GM19035 (cell line): ENCODE results near the gene BEX5.
"Not testable (repeated sequence)": the region's sequence is repeated elsewhere in the genome, so short reads cannot be mapped to it uniquely, and the experiment has no call there.

ENCODE experiments used
- ATAC-seq: cut with Tn5 transposase; IDR thresholded peaks from one replicate; pipeline ENCODE4 v1.9.1; 2021; ENCODE audit not compliant: unreplicated experiment

Gene BEX5

DNA sequence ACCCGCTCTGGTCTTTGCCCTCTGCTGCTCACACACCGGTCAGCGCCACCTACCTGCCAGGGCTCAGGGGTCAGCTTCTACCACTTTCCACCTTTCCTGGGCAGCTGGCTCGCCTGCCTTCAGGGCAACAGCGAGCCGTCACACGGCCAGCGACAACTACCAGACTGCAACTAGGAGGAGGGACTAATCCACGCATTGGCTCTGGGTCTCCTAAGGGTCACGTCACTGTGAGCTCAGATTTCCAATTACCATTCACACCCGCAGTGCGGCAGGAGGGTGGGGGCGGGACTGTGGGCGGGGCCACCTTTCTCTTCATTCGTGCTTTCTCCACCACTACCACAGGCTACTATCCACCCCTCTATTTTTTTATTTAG is at the start of gene BEX5:
Gene BEX5 (minus strand): TSS at position 172 of the 374 bp plus-strand sequence. CDS start 1,712 bp downstream, outside the sequence.
- no peak for ATAC-seq

DNA sequence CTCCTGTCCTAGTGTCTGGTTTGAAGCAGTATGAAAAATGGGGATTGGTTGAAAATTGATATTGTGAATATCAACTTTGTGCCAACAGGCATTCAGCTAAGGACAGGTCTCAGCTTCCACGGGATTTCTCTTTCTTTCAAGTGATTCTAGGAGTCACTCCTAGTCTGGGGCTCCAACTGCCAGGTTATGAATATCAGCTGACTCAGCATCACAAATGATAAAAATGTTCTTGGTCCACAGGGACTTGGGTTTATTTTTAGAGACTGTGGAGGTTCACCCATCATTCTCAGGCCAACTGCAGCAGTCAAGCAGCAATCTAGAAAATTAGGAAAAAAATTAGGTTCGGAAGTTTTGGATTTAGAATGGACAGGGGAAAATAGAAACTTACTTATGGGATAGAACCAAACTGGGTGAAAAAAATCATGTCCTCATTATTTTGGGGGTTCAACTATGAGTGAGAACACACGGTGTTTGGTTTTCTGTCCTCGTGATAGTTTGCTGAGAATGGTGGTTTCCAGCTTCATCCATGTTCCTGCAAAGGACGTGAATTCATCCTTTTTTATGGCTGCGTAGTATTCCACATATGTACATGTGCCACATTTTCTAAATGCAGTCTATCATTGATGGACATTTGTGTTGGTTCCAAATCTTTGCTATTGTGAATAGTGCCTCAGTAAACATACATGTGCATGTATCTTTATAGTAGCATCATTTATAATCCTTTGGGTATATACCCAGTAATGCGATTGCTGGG is 30.4 kb upstream of the BEX5 start:
- ATAC-seq, result no peak

DNA sequence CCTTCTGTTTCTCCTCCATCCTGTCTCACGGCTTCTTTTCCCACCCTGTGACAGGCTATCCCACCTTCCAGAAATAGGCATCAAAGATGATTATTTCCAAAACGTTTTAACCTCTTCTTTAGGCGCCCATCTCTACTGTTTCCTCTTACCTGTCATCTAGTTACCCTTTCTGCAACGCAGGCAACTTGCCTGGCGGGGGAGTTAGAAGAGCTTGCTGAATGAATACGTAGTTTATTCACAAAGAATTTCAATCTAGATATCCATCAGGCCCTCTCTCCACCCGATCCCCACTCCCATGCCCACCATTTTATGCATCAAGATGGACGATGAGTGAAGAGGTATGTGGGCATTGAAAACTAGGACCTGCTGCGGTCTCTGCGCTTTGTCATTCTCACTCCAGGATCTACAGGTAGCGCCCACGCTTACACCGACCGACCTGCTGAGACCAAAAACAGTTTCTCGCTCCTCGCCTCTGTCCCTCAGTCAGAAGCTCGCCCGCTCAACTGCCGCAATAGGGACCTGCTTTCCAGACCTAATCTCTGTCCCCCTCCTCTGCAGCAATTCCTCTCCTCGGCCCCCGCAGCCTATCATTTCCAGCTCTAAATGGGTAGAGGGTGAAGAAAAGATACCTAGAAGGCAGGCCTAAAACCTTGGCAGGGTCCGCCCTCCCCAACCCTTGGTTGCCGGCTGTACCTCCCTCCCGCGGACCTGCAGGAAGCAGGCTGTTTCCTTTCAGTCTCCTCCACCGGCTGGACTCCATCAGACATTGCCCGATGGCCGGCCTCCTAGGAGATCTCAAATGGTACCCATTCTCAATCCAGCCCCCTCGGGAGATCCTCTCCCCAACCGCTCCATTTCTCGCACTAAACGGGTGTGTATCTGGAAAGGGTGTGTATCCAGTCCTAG is 624 bp downstream of the BEX5 start:
- ATAC-seq, result no peak

DNA sequence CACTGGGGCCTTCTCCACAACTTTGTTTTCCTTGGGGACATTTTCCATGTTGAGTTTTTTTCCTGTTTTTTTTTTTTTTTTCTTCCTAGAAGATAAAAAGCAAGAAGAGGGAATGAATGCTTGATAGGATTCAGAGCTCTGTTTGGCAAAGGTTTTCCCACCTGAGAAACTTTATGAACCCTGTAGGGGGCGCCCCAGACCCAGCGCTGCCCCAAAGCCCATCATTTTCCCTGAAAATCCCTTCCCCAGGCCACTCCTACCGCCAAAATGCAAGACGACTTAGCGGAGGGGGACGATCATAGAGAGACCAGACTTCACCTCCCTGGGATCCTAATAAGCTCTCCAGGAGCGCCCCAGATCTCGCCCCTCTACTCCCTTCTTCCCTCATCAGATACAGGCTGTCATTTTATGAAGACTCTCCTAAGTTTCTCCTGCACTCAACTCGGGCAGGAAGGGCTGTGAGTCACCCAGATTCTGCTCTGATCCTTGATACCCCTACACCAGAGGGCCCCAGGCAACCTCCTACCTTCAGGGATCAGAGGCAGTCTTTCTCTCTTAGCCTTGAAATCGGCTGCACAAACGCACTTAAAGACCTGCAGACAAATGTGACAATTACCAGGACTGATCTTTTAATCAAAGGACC is 1.4 kb downstream of the BEX5 start:
- ATAC-seq, result no peak

DNA sequence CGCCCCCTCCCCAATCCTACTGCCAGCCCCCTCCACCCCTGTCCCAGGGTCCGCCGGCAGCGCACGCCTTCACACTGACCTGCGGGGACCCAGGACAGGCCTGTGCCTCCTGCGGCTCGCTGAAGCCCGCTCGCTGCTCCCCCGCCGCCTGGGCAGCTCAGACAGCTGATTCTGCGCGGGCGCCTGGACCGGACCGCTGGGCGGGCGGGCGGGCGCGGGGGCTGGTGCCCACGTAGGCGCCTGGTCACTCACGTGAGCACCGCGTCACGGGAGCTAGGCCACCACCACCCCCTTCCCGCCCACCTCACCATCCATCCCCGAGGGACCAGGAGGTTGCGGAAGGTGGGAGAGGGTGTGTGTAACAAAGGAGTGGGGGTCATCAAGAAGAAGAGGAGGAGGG is 13.5 kb downstream of the BEX5 start, which contains the start of gene TCEAL6:
Gene TCEAL6 (minus strand): TSS at position 208 of the 400 bp plus-strand sequence.
- ATAC-seq, result not testable (repeated sequence)

DNA sequence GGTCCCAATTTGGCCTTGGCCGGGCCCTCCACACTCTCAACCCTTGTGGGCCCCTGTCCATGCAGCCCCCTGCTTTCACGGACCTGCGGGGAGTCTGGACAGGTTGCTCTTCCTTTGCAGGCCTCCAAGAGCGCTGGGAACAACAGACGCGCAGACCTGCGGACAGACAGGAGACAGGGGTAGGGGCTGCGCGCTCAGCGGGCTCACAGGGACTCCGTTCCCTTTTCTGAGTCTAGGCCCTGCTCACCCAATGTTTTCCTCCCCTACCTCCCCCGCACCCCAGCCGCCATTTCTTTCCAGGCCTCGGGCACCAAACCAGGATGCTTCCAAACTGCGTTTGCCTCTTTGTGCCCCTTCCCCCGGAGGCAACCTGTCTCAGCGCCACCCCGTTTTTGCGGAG is 14.1 kb downstream of the BEX5 start:
- ATAC-seq, result not testable (repeated sequence)

DNA sequence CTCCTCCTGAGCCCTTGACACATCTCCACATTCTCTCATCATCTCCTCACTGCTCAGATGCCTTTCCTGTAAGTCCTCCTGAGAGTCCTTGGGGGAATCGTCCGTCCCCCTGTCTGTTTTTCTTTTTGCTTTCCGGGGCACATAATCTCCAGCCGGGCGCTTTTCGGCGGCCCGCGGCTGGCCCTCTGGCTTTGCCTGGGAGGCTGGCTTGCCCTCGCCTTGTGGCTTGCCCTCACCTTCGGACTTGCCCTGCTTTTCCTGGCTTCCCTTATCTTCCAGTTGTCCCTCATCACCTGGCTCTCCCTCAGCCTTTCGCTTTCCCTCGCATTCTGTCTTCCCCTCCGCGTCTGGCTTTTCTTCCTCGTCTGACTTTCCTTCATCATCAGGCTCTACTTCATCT is 14.9 kb downstream of the BEX5 start:
- not testable (repeated sequence) for ATAC-seq

DNA sequence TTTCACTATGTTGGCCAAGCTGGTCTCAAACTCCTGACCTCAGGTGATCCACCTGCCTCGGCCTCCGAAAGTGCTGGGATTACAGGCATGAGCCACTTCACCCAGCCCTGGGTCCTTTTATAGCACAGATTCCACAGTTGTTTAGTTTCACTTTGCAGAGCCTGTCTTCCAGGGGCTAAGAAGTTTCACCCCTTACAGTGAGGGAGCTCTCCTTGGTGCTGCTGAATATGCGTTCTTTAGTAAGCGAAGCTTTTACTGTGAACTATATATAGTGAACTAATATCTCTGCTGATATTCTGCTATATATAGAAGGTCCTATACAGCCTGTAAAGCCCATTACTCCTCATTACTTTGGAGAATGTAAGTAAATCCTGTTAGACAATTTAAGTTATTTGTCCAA is 17.7 kb downstream of the BEX5 start:
- ATAC-seq, result no peak

DNA sequence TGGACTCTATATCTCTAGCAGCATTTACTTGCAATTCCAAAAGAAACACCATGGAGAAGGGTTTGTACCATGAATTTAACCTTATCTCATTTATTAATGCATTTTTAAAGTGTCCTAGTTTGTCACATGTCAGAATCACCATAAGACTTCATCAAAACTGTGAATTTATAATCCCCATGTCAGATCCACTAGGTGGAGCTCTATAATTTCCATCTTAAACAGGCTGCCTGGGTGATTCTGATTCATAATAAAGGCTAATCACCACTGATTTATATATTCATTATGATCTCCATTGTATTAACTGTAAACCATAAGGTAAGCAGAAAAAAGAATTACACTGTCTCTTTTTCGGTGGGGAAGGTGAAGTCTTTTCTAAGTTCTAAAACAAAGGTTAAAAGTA is 26.3 kb downstream of the BEX5 start:
- no peak for ATAC-seq

DNA sequence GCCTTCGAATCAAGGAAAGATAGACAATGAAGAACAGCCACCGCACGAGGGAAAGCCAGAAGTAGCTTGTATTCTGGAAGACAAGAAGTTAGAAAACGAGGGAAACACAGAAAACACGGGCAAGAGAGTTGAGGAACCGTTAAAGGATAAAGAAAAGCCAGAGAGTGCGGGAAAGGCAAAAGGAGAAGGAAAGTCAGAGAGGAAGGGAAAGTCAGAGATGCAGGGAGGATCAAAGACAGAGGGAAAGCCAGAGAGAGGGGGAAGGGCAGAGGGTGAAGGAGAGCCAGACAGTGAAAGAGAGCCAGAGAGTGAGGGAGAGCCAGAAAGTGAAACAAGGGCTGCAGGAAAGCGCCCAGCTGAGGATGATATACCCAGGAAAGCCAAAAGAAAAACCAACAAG is 28.9 kb downstream of the BEX5 start:
- no peak for ATAC-seq

DNA sequence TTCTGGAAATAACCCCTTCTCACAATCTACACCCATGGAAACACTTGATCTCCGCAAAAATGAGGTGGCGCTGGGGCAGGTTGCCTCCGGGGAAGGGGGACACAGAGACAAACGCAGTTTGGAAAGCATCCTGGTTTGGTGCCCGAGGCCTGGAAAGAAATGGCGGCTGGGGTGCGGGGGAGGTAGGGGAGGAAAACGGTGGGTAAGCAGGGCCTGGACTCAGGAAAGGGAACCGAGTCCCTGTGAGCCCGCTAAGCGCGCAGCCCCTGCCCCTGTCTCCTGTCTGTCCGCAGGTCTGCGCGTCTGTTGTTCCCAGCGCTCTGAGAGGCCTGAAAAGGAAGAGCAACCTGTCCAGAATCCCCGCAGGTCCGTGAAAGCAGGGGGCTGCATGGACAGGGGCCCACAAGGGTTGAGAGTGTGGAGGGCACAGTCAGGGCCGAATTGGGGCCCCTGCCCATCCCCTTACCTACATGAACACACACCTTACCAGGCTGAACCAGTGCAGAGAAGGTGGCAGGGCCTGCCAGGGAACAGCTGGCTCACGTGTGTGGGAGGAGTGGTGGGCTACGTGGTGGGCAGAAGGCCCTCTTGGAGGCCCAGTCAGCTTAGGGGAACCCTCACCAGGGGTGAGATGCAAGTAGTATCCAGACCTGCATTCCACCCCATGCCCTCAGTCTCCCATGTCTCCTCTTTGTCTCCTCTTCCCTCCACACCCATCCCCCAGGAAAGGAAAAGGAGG is 29.5 kb downstream of the BEX5 start:
- not testable (repeated sequence) for ATAC-seq

DNA sequence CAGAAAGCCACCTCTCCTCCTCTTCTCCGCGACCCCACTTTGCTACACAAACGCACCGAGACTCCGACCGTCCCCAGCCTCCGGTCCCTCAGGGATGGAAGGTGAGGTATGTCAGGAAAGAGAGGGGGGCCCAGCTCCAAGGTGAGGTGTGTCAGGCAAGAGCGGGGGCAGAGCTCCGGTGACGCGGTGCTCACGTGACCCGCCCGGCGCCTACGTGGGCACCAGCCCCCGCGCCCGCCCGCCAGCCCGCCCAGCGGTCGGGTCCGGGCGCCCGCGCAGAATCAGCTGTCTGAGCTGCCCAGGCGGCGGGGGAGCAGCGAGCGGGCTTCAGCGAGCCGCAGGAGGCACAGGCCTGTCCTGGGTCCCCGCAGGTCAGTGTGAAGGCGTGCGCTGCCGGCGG is 30.3 kb downstream of the BEX5 start, which contains the start of gene TCEAL2:
Gene TCEAL2 (plus strand): TSS at position 244 of the 400 bp plus-strand sequence. CDS start 1,152 bp downstream, outside the sequence.
- not testable (repeated sequence) for ATAC-seq

DNA sequence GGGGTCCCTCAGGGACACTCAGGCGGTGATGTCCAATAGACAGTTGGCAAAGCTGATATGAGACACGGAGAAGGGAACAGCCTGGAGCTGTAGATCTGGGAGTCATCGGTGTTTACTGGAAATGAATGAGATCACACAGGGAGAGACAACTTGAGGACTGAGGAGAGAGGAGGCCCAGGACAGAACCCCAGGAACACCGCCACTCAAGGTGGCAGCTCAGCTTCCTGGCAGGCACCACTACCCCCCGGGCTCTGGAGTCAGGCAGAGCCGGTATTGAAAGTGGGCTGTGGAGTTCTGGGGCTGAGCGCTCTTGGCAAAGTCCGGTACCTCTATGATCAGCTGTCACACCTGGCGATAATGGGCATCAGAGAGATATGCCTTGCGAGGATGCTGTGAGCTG is 30.8 kb downstream of the BEX5 start:
- not testable (repeated sequence) for ATAC-seq

DNA sequence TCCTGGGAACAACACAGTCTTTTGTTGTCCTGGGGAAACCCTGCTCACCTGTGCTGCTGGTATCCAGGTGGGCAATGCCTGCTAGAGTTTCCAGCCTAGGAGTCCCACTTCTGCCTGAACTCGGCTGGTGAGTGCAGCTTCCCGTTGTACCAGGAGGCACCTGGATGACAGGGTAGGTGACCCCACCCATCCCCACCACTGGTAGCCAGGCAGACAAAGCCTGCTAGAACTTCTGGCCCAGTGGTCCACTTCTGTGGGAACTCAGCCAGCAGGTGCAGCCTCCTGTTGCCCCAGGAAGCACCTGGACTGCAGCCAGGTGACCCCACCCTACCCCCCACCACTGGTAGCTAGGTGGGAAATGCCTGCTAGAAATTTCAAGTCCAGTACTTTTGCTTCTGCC is 40.0 kb downstream of the BEX5 start:
- ATAC-seq, result no peak

DNA sequence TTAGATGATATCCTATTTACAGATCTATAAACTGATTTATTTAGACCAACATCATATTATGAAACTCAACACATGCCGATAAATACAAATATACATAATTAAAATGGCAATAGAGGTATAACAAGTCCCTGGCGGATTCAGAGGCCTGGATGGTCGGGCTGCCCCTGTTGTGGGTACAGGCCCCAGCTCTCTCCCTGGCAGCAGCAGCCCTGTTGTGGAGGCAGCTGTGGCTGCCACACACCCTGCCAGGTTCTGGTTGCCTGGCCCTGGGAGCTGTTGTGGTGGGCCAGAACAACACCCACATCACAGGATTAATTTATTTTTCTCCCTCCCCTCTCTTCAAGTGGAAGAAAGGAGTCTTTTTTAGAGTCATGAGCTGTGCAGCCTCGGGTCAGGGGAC is 42.4 kb downstream of the BEX5 start:
- no peak for ATAC-seq
